ENCODE data around the gene RABGGTB.
"Not testable (repeated sequence)": the region's sequence is repeated elsewhere in the genome, so short reads cannot be mapped to it uniquely, and the experiment has no call there.

The RABGGTB gene

DNA sequence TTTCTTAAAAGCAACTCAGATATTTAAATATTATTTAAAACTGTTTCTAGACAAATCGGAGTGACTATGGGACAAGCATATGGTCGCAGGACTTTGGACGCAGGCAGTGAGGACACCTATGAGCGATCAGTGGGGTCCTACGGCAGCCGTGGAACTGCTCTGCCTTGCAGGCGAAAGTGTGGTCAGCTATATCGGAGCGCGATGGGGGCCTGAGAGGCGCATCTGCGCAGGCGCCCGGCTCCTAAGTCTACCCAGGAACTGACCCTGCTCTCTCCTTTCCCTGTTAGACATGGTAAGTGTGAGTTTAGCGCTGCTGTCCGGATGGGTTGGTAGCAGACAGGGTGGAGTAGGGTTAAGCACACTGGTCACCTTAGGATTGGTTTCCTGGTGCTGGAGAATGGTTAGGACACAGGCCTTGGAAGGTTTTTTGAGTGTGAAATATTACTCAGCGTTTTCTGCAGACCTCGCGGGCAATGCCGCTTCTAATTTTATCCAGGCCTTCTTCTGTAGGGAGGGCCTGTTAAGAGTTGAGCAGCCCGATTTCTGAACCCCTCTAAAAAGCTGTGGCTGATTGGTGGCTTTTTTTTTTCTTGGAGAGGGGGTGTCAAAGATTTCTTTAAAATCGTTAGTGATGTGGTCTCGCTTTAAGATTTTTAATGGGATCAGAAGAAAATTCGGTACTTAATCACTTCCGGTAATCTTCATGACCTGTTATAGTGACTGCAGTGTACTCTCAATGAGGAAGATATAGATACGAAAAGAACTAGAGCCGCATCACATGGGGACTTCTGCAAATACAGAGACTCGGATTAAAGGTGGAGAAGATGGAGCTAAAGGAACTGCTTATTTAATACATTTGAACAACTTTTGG lies at the start of gene RABGGTB:
TSS of gene RABGGTB (plus strand) at position 274 of the 871 bp plus-strand sequence. CDS start at position 290, 16 bp downstream.
- in situ Hi-C loops (cut with MboI; ENCODE audit: low sequenced_read_pairs) = no loop called here

DNA sequence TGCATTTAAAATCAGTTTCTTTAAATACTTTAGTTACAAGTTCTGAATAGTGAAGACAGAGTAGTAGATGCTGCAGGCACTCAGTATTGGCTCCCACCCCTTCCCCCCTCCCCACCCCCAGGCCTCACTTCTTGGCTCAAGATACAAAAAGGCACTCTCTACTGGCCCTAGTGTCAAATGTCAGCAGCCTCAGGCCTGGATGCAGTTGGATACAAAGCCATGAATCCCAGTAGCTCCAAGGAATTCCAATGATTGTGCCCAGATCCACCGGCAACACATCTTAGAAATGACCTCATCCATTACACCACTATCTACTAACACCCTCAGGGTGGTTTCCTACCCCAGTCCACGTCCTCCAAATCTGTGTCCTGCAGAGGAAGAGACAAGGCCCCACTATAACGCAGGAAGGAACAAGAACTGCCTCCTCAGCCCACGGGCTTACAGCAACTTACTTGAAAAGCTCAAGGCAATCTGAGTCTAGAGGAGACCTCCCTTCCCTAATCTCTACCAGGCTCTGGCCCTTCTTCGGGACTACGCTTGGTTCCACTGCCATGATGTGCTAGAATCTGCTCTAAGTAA lies 43.9 kb upstream of the RABGGTB start:
- in situ Hi-C loops (cut with MboI; ENCODE audit: low sequenced_read_pairs) = no loop called here

DNA sequence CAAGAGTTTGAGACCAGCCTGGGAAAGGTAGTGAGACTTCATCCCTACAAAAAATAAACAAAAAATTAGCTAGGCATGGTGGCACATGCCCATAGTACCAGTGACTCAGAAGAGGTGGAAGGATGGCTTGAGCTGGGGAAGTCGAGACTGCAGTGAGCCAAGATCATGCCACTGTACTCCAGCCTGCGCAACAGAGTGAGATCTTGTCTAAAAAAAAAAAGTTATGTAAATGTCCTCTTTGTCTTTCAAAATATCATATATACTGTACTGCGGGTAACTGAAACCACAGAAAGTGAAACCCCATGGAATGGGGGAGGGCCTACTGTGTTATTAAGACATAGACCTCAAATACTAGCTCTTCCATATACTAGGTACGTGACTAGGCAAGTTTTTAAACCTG lies 40.8 kb upstream of the RABGGTB start:
- in situ Hi-C loops (cut with MboI; ENCODE audit: low sequenced_read_pairs) = no loop called here

DNA sequence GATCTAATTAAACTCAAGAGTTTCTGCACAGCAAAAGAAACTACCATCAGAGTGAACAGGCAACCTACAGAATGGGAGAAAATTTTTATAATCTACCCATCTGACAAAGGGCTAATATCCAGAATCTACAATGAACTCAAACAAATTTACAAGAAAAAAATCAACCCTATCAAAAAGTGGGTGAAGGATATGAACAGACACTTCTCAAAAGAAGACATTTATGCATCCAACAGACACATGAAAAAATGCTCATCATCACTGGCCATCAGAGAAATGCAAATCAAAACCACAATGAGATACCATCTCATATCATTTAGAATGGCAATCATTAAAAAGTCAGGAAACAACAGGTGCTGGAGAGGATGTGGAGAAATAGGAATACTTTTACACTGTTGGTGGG lies 28.8 kb upstream of the RABGGTB start:
- in situ Hi-C loops (cut with MboI; ENCODE audit: low sequenced_read_pairs) = not testable (repeated sequence)

DNA sequence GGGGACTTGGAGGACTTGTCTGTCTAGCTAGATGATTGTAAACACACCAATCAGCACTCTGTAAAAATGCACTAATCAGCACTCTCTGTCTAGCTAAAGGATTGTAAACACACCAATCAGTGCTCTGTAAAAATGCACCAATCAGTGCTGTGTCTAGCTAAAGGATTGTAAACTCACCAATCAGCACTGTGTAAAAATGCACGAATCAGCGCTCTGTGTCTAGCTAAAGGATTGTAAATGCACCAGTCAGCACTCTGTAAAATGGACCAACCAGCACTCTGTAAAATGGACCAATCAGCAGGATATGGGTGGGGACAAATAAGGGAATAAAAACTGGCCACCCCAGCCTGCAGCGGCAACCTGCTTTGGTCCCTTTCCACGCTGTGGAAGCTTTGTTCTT lies 27.5 kb upstream of the RABGGTB start:
- in situ Hi-C loops (cut with MboI; ENCODE audit: low sequenced_read_pairs) = not testable (repeated sequence)

DNA sequence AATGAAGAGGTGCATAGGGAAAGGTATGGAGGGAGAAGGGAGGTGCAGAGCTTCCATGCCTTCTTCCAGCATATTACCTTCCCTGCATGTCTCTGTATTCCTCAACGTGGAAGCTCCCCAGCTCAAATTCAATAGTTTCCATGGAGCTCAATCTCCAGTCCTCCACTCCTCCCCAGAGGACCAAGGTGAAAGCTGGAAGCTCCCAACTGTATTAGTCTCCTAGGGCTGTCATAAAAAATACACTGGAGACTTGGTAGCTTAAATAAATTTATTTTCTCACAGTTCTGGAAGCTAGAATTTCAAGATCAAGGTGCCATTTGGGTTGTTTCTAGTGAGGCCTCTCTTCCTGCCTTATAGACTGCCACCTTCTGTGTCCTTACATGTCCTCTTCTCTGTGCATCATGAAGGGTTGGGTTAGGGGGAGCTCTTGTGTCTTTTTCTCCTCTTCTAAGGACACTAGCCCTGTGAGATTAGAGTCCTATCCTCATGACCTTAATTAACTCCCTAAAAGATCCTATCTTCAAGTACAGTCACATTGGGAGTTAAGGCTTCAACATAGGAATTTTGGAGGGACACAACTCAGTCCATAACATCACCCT lies 21.9 kb upstream of the RABGGTB start:
- in situ Hi-C loops (cut with MboI; ENCODE audit: low sequenced_read_pairs) = no loop called here

DNA sequence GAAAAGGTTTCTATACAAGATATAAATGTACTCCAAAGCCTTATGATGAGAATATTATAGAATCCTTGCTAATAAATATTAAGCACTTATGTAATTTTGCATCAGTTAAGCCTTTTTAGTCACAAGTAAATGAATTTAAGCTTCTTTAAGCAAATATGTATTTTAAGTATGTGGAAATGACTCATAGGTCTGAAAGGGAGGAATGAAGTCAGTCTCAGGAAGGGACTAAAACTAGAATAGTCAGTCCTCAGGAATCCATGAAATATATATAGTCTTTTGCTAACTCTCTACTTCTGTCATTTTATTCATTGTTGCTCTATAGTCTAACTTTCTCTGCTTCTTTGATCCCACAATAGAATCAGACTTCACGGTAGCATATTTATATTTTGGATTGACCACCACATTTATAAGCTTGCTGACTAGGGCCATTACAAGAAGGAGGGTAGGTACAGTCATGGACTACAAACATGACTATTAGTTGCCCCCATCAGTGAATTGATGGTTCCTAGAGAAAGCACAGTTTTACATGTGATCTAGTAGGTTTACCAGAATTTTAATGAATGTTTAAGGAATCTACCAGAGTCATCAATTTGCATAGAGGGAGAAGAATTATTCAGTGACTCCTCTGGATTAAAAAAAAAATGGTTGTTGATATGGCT lies 20.2 kb upstream of the RABGGTB start:
- in situ Hi-C loops (cut with MboI; ENCODE audit: low sequenced_read_pairs) = no loop called here

DNA sequence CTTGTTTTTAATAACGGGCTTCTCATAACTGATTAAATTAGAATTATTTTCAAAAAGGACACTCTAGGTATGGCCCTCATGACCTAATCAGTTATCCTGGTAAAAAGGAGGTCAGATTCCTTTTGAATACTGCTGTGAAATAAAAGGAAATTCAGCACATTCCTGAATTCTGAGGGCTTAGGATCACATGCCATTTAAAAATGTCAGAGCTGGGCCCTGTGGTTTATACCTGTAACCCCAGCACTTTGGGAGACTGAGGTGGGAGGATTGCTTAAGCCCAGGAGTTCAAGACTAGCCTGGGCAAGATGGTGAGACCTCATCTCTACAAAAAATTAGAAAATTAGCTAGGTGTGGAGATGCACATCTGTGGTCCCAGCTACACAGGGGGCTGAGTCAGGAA lies 18.0 kb upstream of the RABGGTB start:
- in situ Hi-C loops (cut with MboI; ENCODE audit: low sequenced_read_pairs) = no loop called here

DNA sequence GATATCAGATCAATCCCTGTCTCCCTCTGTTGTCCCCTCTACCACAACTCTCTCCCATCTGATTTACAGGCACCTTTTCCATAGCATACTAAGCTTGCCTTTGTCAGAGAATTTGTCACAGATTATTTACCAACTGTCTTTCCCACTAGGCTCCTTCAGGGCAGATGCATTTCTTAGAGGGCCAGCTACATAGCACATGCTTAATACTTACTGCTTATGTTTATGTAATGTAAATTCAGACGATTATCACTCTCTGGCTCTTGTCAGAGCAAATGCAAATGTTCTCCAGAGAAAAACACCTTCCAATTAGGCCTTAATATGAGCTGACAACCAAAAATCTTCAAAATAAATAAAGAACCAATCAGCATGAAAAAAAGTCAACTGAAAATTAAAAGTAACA lies 15.3 kb upstream of the RABGGTB start:
- in situ Hi-C loops (cut with MboI; ENCODE audit: low sequenced_read_pairs) = no loop called here

DNA sequence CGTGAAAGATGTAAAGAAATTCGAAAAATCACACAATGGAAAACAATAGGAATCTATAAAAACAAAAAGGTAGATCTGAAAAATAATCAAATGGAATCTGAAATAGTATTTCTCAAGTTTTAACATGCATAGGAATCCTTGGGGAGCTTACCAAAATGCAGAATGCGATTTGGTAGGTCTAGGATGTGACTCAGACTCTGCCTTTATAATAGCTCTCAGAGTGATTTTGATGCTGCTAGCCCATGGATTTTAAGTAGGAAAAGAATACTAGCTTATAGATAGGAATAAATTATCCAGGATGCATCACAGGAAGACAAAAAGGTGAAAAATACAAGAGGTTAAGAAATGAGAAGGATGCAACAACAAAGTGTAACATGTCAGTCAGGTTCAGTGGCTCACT lies 14.1 kb upstream of the RABGGTB start:
- in situ Hi-C loops (cut with MboI; ENCODE audit: low sequenced_read_pairs) = no loop called here

DNA sequence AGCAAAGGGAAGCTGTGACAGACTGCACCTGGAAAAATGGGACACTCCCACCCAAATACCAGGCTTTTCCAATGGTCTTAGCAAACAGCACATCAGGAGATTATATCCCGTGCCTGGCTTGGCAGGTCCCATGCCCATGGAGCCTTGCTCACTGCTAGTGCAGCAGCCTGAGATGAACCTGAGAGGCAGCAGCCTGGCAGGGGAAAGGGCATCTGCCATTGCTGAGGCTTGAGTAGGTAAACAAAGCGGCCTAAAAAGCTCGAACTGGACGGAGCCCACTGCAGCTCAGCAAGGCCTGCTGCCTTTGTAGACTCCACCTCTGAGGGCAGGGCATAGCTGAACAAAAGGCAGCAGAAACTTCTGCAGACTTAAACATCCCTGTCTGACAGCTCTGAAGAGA lies 8.2 kb upstream of the RABGGTB start:
- in situ Hi-C loops (cut with MboI; ENCODE audit: low sequenced_read_pairs) = not testable (repeated sequence)

DNA sequence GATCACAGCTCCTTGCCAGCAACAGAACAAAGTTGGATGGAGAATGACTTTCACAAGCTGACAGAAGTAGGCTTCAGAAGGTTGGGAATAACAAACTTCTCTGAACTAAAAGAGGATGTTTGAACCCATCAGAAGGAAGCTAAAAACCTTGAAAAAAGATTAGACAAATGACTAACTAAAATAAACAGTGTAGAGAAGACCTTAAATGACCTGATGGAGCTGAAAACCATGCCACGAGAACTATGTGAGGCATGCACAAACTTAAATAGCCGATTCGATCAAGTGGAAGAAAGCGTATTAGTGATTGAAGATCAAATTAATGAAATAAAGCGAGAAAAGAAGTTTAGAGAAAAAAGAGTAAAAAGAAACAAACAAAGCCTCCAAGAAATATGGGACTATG lies 7.4 kb upstream of the RABGGTB start:
- in situ Hi-C loops (cut with MboI; ENCODE audit: low sequenced_read_pairs) = not testable (repeated sequence)

DNA sequence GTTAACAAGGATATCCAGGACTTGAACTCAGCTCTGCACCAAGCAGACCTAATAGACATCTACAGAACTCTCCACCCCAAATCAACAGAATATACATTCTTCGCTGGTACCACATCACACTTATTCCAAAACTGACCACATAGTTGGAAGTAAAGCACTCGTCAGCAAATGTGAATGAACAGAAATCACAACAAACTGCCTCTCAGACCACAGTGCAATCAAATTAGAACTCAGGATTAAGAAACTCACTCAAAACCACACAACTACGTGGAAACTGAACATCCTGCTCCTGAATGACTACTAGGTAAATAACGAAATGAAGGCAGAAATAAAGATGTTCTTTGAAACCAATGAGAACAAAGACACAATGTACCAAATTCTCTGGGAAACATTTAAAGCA lies 5.9 kb upstream of the RABGGTB start:
- in situ Hi-C loops (cut with MboI; ENCODE audit: low sequenced_read_pairs) = not testable (repeated sequence)

DNA sequence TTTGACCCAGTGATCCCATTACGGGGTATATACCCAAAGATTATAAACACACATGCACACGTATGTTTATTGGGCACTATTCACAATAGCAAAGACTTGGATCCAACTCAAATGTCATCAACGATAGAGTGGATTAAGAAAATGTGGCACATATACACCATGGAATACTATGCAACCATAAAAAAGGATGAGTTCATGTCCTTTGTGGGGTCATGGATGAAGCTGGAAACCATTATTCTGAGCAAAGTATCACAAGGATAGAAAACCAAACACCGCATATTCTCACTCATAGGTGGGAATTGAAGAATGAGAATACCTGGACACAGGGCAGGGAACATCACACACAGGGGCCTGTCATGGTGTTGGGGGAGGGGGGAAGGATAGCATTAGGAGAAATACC lies 2.1 kb upstream of the RABGGTB start:
- in situ Hi-C loops (cut with MboI; ENCODE audit: low sequenced_read_pairs) = not testable (repeated sequence)

DNA sequence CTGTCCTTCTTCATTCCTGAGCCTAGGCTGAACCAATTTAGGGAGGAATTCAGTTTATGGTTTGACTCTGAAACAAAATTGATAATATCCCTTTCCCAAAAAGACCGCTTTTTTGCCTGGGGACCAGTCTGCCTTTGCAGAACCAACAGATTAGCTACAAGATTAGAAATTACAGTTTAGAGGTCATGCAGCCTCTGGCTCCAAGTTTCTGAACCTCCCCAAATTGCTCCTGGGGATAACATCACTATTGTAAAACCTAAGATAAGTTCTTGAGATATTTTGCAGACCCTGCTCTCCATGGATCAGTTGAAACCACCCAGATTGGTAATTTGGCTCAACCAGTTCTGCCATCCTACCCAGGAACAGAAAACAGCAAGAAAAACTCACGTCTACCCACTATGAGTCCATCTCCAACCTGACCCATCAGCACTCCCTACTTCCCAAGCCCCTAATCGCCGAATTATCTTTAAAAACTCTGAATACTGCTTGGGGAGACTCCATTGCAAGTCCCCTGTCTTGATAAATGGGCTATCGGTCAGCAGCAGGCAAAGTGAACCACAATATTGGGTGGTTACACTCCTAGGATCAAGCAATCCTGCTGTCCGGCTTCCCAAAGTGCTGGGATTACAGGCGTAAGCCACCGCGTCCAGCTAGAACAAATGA lies 605 bp upstream of the RABGGTB start:
- in situ Hi-C loops (cut with MboI; ENCODE audit: low sequenced_read_pairs) = no loop called here

DNA sequence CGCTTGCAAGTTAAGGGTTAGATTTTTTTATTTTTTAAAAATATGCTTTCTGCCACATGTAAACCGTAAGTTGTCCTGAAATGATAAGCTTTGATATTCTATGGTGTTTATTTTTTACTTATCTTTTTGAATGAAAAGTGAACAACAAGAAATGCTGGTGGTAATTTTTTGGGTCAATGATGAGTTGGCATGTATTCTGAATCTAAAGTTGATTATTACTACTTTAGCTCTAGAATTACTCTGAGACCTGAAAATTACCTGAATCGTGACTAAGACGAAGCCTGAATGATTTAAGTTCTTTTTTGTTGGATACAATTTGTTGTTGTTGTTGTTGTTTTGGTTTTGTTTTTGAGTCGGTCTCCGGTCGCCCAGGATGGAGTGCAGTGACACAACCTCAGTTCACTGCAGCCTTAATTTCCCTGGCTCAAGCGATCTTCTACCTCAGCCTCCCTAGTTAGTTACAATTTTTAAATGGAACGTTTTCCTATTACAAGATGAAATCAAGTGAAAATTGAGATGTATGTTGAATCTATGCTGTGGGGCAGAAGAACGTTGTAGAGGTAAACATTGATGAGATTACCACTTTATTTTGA lies 941 bp downstream of the RABGGTB start:
- in situ Hi-C loops (cut with MboI; ENCODE audit: low sequenced_read_pairs) = no loop called here

DNA sequence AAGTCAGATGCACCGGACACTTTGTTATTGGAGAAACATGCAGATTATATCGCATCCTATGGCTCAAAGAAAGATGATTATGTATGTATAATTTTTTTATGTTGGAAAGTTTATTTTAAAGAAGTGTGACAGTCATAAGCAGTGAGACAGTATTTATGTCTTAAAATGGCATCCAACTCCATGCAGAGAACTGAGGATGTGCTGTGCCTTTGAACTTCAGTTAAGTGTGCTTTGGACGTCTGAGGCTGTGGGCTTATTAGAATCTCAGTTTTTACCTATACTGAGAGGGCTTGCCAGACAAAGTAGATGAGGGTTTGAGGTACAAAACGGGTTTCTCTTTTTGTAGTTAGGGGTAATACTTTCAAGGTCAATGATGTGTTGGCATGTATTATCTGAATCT lies 1.5 kb downstream of the RABGGTB start:
- in situ Hi-C loops (cut with MboI; ENCODE audit: low sequenced_read_pairs) = no loop called here

DNA sequence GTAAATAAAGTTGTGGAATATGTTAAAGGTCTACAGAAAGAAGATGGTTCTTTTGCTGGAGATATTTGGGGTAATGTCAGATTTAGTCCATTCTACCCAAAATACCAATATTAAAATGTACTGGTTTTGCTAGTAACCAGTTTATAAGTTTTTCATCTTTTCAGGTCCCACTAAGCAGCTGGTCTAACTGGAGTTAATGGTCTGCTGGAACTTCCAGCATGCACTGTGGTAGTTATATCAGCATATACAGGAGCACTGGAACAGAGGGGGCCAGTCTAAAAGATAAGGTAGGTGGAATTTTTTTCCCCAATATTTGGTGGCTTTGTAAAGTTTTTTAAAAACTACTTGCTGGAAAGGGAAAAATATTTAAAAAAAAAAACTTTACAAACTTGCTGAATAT lies 3.9 kb downstream of the RABGGTB start:
- in situ Hi-C loops (cut with MboI; ENCODE audit: low sequenced_read_pairs) = no loop called here

DNA sequence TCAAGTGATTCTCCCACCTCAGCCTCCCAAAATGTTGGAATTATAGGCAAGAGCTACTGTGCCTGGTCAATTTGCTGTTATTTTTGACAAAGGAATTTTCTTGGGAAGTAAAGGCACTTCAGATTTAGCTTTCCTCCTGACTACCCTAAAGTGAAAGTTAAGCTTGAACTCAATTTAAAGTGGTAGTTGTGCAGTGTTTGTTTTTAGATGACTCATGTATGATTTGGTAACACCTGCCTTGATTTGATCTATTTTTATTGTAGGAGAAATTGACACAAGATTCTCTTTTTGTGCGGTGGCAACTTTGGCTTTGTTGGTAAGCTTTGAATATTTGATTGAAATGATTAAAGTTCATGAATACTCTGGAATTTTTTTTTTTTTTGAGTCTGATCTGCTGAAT lies 5.0 kb downstream of the RABGGTB start:
- in situ Hi-C loops (cut with MboI; ENCODE audit: low sequenced_read_pairs) = no loop called here

DNA sequence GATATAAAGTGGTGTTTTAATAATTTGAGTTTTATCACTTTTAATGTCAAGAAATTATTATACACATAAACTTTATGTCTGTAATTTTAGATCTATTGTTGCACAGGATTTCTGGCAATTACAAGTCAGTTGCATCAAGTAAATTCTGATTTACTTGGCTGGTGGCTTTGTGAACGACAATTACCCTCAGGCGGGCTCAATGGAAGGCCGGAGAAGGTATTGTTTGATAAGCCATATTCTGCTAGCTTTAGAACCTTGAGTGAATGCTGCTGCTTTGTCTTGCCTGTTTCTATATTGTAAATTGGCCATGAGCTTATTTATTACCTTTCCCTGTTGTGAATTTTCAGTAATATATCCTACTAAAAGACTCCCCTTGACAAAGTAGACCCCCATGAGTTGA lies 6.0 kb downstream of the RABGGTB start:
- in situ Hi-C loops (cut with MboI; ENCODE audit: low sequenced_read_pairs) = no loop called here

DNA sequence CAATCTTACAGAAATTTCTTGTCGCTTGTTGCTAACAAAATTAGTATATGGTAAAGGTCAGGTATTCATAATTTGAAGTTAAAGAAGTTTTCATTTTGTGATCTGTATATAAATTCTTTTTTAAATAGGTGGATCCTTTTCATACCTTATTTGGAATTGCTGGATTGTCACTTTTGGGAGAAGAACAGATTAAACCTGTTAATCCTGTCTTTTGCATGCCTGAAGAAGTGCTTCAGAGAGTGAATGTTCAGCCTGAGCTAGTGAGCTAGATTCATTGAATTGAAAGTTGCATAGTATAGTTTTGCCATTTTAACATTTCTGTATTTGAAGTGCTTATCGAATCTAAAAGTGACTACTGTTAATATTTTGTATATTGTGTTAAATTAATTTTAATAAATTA lies 8.3 kb downstream of the RABGGTB start:
- in situ Hi-C loops (cut with MboI; ENCODE audit: low sequenced_read_pairs) = no loop called here

Data from HL-60/S4 (cell line).